ENCODE results near the gene OBI1.

OBI1 gene

GRCh38 chr13:78587395-78587794, 71.6 kb downstream of the OBI1 start:
- DNase-seq (ENCODE audit: low read depth, low spot score) = no peak

- no peak for DNase-seq (ENCODE audit: low read depth, low spot score)
These were observed 72.2 kb downstream of the OBI1 start for GRCh38 chr13:78586706-78587105.

GRCh38 chr13:78576261-78576660, 82.7 kb downstream of the OBI1 start:
- no peak for DNase-seq (ENCODE audit: low read depth, low spot score)

DNA sequence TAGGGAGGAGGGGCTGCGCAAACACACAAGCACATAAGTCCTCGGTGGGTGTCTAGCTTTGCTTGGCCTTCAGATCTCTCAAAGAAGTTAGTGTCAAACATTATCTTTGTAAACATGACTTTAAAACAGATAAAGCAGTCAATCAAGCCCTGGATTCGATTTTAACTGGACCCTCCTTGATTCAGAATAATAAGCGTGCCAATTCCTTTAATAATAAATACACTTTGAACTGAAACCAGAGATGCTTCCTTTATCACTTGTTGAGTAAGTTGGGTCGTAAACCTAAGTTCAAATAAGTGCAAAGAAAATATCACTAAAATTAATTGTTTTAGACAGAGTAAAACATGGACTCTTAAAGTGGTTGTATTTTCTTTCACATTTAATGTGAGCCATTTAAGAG, 86.5 kb downstream of the OBI1 start:
- DNase-seq (ENCODE audit: low read depth, low spot score) = no peak

DNA sequence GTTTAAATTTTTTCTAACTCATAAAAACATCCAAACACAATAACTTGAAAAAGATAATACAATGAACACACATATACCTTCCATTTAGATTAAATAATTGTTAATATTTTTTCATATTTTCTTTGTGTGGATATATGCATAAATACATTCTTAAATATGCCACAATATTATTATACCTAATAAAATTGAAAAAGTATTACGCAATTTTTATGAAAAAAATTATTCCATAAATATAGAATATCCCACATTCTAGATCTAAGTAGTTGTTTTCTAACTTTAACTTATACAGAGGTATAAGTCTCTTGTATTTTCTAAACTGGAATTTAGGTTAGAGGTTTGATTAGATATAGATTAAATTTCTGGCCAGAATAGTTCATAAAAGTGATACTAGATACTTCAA, 89.9 kb downstream of the OBI1 start:
- no peak for DNase-seq (ENCODE audit: low read depth, low spot score)

GRCh38 chr13:78566631-78567030, 92.3 kb downstream of the OBI1 start:
- no peak for DNase-seq (ENCODE audit: low read depth, low spot score)

All from brain pericyte (primary cell).